Activated CD4-positive, alpha-beta T cell treated with anti-CD3 and anti-CD28 coated beads for 36 hours (primary cell): ENCODE measurements around the gene ALDH3A1. TPM values are rescaled to one million over a fixed set of nuclear protein-coding genes. Genes with fewer than 3 reads are reported as not detected.

Experiments
- ATAC-seq: fragments of 200-7000 bp; cut with Tn5 transposase; one replicate; pipeline ENCODE4 v1.10.0; 2021; ENCODE audit warnings: mild to moderate bottlenecking, moderate library complexity
- CTCF ChIA-PET: fragments of 350-600 bp; sonication (Branson Sonifier 250); formaldehyde crosslinking; loops from one replicate; lab custom pipeline; 2021; ENCODE audit warnings: antibody characterized with exemption; lab: Charles Lee
- POLR2A ChIA-PET: fragments of 350-600 bp; sonication (Branson Sonifier 250); formaldehyde crosslinking; loops from one replicate; lab custom pipeline; 2021; ENCODE audit warnings: antibody characterized with exemption, inconsistent platforms; lab: Charles Lee
- DNase-seq: peaks from one replicate; pipeline ENCODE4 v3.0.0-alpha.2; 2020
- H3K27ac Mint-ChIP-seq: one replicate; pipeline ENCODE4 v1.8.0; 2021; ENCODE audit warnings: mixed read lengths
- H3K27me3 Mint-ChIP-seq: one replicate; pipeline ENCODE4 v1.8.0; 2021; ENCODE audit warnings: mixed read lengths
- H3K36me3 Mint-ChIP-seq: one replicate; pipeline ENCODE4 v1.8.0; 2021; ENCODE audit warnings: low read depth, mixed read lengths
- H3K4me1 Mint-ChIP-seq: one replicate; pipeline ENCODE4 v1.8.0; 2021; ENCODE audit warnings: mixed read lengths
- H3K4me3 Mint-ChIP-seq: one replicate; pipeline ENCODE4 v1.8.0; 2021; ENCODE audit warnings: mild to moderate bottlenecking, moderate library complexity, mixed read lengths
- H3K9me3 Mint-ChIP-seq: one replicate; pipeline ENCODE4 v1.8.0; 2021; ENCODE audit warnings: low read depth, mixed read lengths
- intact Hi-C, 2 experiments: fragments of 100-400 bp; cut with DNase I in 1 of 2; cut with micrococcal nuclease in 1 of 2; formaldehyde crosslinking; loops; one replicate each; pipeline versions ENCODE4 v1.14.2 to v1.15.1; 2022 to 2024; cut with DNase I, micrococcal nuclease
- total RNA-seq, 2 experiments: library from RNA; stranded (reverse); gene quantifications; one replicate each; pipeline ENCODE4 v1.2.3, GENCODE V29; 2021

ALDH3A1 gene
- total RNA-seq, 2 experiments from 2014 or later = not detected

- ChIA-PET POLR2A (no interaction called here), CTCF (no interaction called here)
- H3K4me1 Mint-ChIP-seq = no peaks in the 10 kb centered on the region
- H3K27me3 Mint-ChIP-seq = no peaks in the 10 kb centered on the region
- no peak for DNase-seq
- H3K27ac Mint-ChIP-seq = no peak overlapping the region
- ATAC-seq = no peak
- intact Hi-C loops = no loop called here
- H3K4me3 Mint-ChIP-seq = no peak overlapping the region
- no peaks in the 10 kb centered on the region for H3K9me3 Mint-ChIP-seq
- no peaks in the 10 kb centered on the region for H3K36me3 Mint-ChIP-seq
Measured at GRCh38 chr17:19707728-19708221, 40.3 kb downstream of the ALDH3A1 start.

DNA sequence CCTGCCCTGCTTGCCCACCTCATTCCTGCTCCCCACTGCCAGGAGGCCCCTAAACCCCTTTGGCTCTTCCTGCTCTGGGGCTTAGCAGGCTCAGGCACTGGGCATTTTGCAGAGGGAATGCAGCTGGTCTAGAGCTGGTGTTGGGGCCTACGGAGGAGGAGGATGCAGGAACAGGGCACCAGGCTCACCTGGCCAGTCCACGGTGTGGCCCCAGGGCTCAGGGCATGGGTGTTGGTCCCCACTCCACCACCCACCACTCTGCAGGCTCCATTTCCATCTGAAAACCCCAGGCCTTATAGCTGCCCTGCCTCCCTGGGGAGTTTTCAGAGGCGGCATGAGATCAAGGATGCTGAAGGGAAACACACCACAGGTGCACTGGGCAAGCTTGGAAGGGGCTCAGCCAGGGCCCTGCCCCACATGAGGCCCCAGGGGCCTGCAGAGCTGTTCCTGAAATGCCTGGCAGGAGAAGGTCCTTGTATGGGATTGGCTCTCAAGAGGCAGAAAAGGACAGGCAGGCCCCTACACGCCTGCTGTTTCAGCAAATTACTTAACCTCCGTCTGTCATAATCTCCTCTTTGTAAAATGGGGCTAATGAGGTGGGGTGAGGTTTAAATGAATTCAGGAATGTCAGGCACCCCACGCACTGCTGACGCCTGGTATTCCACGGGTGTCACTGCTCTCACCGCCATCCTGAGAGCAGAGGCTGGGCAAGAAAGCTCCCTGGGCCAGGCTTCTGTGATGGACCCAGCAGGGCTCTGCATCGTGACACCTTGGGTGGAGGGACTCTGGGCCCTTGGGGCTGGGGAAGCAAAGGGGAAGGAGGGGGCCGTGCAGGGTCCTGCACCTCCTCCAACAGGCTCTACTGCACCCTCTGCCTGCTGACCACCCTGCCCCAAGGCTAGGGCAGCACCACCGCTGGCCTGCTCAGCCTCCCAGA lies 41.0 kb downstream of the ALDH3A1 start:
- DNase-seq = no peak
- ATAC-seq = no peak

DNA sequence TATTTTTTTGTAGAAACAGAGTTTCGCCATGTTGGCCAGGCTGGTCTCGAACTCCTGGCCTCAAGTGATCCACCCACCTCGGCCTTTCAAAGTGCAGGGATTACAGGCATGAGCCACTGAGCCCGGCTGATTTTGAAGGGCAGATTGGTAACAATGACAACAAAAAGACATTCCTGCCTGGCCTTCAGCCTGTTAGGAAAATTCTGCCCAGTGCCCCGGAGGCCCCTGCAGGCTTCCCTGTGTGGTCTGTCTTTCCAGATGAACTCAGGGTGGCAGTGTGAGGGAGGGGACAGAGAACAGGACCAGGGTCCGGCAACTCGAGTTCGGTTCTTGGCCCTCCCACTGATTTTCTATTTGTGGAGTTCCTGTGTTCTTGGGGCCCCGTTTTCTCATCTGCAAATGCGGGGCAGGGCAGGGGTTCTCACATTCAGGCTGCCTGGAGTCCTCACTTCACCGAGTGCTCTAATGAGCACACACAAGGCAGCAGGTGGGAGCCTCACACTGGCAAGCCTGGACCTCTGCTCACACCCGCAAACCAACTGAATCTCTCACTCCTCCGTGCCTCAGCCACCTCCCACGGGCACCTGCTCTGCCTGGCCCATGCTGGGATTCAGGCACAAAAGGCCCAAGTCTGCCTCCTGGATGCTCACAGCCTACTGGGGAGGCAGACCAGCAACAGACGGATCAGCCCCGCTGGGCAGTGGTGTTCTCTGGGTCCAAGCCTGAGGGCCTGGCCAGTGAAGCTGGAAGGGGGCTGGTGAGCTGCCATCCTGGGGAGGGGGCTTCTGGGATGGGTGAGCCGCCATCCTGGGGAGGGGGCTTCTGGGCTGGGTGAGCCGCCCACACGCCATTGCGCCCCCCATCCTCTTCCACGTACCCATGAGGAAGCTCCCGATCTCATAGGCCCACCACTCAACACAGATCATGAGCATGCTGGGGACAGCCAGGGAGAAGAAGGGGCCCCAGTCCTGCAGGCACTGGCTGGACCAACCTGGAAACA lies 42.0 kb downstream of the ALDH3A1 start:
- no peaks in the 10 kb centered on the region for H3K27me3 Mint-ChIP-seq

More for the DNA sequence above, 41.0 kb downstream of the ALDH3A1 start:
- intact Hi-C loops = no loop called here
- no peaks in the 10 kb centered on the region for H3K36me3 Mint-ChIP-seq
- ChIA-PET POLR2A (no interaction called here), CTCF (no interaction called here)
- no peaks in the 10 kb centered on the region for H3K4me1 Mint-ChIP-seq
- no peaks in the 10 kb centered on the region for H3K27me3 Mint-ChIP-seq
- H3K9me3 Mint-ChIP-seq = no peaks in the 10 kb centered on the region
- H3K4me3 Mint-ChIP-seq = no peak overlapping the region
- no peak overlapping the region for H3K27ac Mint-ChIP-seq

GRCh38 chr17:19705201-19705600 lies 42.9 kb downstream of the ALDH3A1 start:
- no peak for ATAC-seq
- H3K9me3 Mint-ChIP-seq = no peaks in the 10 kb centered on the region
- no peak overlapping the region for H3K27ac Mint-ChIP-seq
- DNase-seq = no peak
- intact Hi-C loops = no loop called here
- no peaks in the 10 kb centered on the region for H3K36me3 Mint-ChIP-seq
- ChIA-PET CTCF (no interaction called here), POLR2A (no interaction called here)
- H3K4me1 Mint-ChIP-seq = no peaks in the 10 kb centered on the region
- H3K27me3 Mint-ChIP-seq = no peaks in the 10 kb centered on the region
- no peak overlapping the region for H3K4me3 Mint-ChIP-seq

More for the DNA sequence above, 42.0 kb downstream of the ALDH3A1 start:
- ChIA-PET POLR2A (no interaction called here), CTCF (no interaction called here)
- no peaks in the 10 kb centered on the region for H3K9me3 Mint-ChIP-seq
- H3K4me3 Mint-ChIP-seq = no peak overlapping the region
- H3K4me1 Mint-ChIP-seq = no peaks in the 10 kb centered on the region
- ATAC-seq (no peak), DNase-seq (no peak)
- no peak overlapping the region for H3K27ac Mint-ChIP-seq
- no peaks in the 10 kb centered on the region for H3K36me3 Mint-ChIP-seq
- intact Hi-C loops = no loop called here

GRCh38 chr17:19703828-19704613 lies 44.1 kb downstream of the ALDH3A1 start:
- H3K27ac Mint-ChIP-seq = no peak overlapping the region
- ATAC-seq = no peak
- intact Hi-C loops = no loop called here
- CTCF ChIA-PET = interaction anchor here (0.7 kb wide), 1 partner anchor 41 kb away, joined by 3 read pairs; no protein-coding TSS in a partner anchor
- no peak overlapping the region for H3K4me3 Mint-ChIP-seq
- POLR2A ChIA-PET = no interaction called here
- no peak for DNase-seq
- H3K9me3 Mint-ChIP-seq = no peaks in the 10 kb centered on the region
- H3K36me3 Mint-ChIP-seq = no peaks in the 10 kb centered on the region
- H3K27me3 Mint-ChIP-seq = no peaks in the 10 kb centered on the region
- no peaks in the 10 kb centered on the region for H3K4me1 Mint-ChIP-seq

- Mint-ChIP-seq H3K4me1 (no peaks in the 10 kb centered on the region), H3K27me3 (no peaks in the 10 kb centered on the region), H3K4me3 (no peak overlapping the region), H3K9me3 (no peaks in the 10 kb centered on the region), H3K36me3 (no peaks in the 10 kb centered on the region), H3K27ac (no peak overlapping the region)
- no peak for DNase-seq
- ATAC-seq = no peak
- CTCF ChIA-PET = no interaction called here
- intact Hi-C loops = no loop called here
- POLR2A ChIA-PET = no interaction called here
Measured at GRCh38 chr17:19703106-19703827, 44.8 kb downstream of the ALDH3A1 start.

DNA sequence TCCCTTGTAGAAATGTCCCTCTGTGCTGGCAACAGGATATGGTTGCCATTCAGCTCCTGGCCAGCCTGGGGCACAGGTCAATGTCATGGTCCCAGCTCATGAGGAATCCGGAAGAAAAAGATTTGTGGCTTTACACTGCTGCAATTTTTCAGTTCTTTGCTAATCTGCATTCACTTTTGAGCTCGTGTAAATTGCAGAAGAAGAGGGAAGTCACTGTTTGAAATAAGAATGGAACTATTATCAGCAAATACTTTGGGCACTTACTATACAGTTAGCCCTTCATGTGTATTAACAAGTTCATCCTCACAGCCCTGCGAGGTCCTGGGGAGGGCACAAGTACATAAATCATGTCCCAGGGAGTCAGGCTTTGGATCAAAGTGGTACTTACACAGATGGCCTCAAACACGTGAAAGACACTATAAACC lies 45.9 kb downstream of the ALDH3A1 start:
- H3K27ac Mint-ChIP-seq = no peak overlapping the region
- intact Hi-C loops = no loop called here
- CTCF ChIA-PET = no interaction called here
- H3K4me3 Mint-ChIP-seq = no peak overlapping the region
- POLR2A ChIA-PET = no interaction called here
- H3K27me3 Mint-ChIP-seq = no peaks in the 10 kb centered on the region
- H3K4me1 Mint-ChIP-seq = no peaks in the 10 kb centered on the region
- no peaks in the 10 kb centered on the region for H3K9me3 Mint-ChIP-seq
- H3K36me3 Mint-ChIP-seq = no peaks in the 10 kb centered on the region
- no peak for ATAC-seq
- DNase-seq = no peak

Other genes starting within 250 kb of the ALDH3A1 start
- under 1 TPM in 1 of 2 experiments, not detected in 1; 0.25 TPM for gene SLC47A1, start 214.4 kb downstream of the ALDH3A1 start, total RNA-seq
- 10 to 100 TPM; 18.5 to 23.9 TPM for gene ALDH3A2, start 99.5 kb downstream of the ALDH3A1 start, total RNA-seq
- not detected for gene SLC47A2, start 31.7 kb downstream of the ALDH3A1 start, total RNA-seq
- 10 to 100 TPM; 12.9 to 13.1 TPM for gene ULK2, start 119.6 kb upstream of the ALDH3A1 start, total RNA-seq
- gene AKAP10, start 229.5 kb upstream of the ALDH3A1 start, total RNA-seq = 10 to 100 TPM; 31.6 to 35.9 TPM